T47D (cell line): ENCODE results near the gene KPTN.

Experiments used
- DNase-seq, 2 experiments: peaks; one replicate each; pipeline versions ENCODE4 v3.0.0 to v3.0.0-alpha.2; 2011 to 2012; ENCODE audit warnings: low read depth in 1 of 2, low spot score in 1 of 2
- JUND ChIP-seq: IDR thresholded peaks from 2 replicates; pipeline ENCODE4 v1.6.1; 2012; ENCODE audit warnings: low read depth
- in situ Hi-C: cut with HindIII; loops from 2 replicates; pipeline ENCODE4 v1.10.0; 2016; ENCODE audit warnings: low sequenced_read_pairs, low pct_unique_long_range_greater_than_20kb

The KPTN gene

GRCh38 chr19:47467914-47468313 lies 16.1 kb downstream of the KPTN start:
- in situ Hi-C loops = no loop called here
- TF ChIP-seq JUND = no peak
- DNase-seq = no peak

DNA sequence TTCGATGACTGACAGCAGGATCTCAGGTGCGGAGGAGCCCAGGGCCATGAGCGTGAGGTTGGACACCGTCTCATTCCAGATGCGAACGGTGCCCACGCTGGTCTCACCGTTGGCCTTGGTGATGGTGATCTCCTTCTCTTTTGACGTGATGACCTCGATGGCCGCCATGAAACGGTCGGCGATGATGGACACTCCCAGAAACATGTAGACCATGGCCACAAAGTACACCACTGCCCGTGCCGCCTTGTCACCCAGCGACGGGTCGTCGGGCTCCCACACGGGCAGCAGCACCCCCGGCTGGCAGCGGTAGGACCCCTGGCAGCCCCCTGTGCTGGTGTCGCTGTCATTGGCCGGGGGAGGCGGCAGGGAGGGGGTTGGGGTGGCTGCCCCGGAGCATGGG lies 18.1 kb downstream of the KPTN start:
- no peak for DNase-seq
- TF ChIP-seq JUND = no peak
- in situ Hi-C loops = no loop called here

DNA sequence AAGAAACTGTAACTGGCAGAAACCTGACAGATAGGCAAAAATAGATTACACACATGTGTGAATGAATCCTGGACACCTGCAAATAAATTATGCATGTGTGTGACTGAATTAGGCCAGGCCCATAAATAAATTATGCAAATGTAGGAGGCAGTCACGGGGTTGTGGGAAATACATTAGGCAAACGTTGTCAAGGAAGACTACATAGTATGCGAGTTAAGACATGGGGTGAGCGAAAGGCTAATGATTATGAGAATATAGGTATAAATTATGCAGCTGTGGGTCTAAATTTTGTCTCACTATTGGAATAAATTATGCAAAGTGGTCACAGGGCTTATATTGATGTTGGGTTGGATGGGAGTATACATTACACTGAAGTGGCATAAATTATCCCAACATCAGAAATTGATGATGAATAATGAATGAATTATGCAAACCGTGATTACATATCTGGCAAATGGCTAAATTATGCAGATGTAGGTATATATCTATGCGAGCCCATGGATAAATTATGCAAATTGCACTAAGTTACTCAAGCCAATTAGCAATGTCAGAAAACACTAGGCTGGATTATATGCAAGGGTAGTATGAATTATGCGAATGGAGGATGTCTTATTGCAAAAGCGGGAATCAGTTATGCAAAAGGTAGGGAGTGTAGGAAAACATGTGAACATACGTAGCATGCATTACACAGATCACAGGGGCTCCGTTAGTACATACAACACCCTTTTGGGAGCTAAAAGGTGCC lies 19.2 kb downstream of the KPTN start:
- in situ Hi-C loops = no loop called here
- TF ChIP-seq JUND = no peak
- no peak for DNase-seq

GRCh38 chr19:47461876-47462275 lies 22.1 kb downstream of the KPTN start:
- in situ Hi-C loops = no loop called here
- no peak for DNase-seq
- TF ChIP-seq JUND = no peak

GRCh38 chr19:47459477-47459876 lies 24.5 kb downstream of the KPTN start:
- in situ Hi-C loops = no loop called here
- DNase-seq = no peak
- no peak for TF ChIP-seq JUND

GRCh38 chr19:47458672-47459071 lies 25.3 kb downstream of the KPTN start:
- TF ChIP-seq JUND = no peak
- no peak for DNase-seq
- in situ Hi-C loops = no loop called here

DNA sequence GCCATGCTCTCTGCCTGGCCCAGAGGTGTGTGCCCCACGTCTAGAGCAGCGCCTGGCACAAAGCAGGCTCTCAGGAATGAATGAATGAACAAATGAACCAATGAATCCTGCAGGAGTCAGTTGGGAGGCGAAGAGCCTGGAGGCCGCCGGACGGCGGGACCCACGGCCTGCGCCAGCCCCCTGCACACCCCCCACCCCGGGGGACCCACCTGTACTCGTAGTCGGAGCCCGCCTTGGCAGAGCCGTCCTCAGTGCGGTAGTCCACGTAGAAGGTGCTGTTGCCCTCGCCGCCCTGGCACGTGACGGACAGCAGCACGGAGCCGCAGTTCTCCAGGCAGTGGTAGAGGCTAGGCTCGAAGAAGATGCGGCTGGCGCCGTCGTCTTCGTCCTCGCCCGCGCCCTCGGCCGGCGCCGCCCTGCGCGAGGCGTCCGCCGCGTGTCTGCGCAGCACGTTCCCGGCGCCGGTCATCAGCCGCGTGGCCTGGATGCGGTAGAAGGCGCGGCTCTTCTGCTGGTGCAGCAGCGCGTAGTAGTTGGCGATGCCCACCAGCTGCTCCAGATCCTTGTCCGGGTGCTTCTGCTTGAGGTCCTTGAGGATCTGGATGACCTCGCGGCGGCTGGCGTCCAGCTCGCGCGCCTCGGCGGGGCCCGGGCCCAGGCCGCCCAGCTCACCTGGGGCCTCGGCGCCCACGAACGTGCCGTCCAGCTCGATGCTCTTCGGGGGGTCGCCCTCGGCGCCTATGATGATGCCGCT lies 27.1 kb downstream of the KPTN start:
- no peak for TF ChIP-seq JUND
- in situ Hi-C loops = no loop called here
- DNase-seq = no peak

- in situ Hi-C loops = no loop called here
- no peak for TF ChIP-seq JUND
- no peak for DNase-seq
Observed at GRCh38 chr19:47450478-47450877, 33.5 kb downstream of the KPTN start.

DNA sequence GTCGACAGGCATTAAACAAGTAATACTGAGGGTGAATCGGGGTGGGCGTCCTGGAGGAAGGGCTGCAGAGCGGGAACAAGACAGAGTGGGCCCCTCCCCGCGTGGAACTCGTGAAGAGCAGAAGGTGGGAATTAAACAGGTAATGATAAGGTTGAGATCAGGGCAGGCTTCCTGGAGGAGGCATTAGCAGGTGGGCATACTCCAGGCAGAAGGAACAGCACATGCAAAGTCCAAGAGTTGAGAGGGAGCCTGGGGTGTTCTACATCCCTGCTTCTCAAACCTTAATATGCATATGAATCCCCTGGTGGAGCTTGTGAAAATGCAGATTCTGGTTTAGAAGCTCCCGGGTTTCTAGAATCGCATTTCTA lies 35.7 kb downstream of the KPTN start:
- no peak for TF ChIP-seq JUND
- DNase-seq = no peak
- in situ Hi-C loops = no loop called here

- in situ Hi-C loops = no loop called here
- TF ChIP-seq JUND = no peak
- peak; percentile 41 to 98 for DNase-seq
Observed at GRCh38 chr19:47447470-47448359, 36.3 kb downstream of the KPTN start.

- in situ Hi-C loops = no loop called here
- TF ChIP-seq JUND = no peak
- DNase-seq = peak; percentile 74 to 92
Observed at GRCh38 chr19:47446534-47447469, 37.2 kb downstream of the KPTN start.

DNA sequence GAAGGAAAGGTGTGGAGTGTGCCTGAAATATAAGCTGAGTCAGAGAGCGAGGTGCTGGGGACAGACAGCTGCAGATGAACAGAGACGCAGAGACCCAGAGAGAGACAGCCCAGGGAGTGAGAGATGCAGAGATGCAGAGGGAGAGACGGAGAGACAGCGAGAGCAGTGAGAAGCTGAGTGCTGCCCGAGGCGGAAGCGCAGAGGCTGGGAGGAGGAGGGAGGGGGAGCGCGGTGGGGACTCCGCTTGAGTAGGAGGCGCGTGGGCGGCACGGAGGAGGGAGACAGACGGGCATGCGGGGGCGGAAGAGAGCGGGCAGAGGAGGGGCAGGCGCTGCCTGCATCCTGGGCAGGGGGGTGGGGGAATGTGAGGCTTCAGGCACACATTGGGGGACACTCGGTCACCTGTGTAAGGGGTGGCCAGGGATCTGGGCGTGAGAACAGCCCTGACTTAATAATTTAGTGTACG lies 38.0 kb downstream of the KPTN start:
- TF ChIP-seq JUND = no peak
- in situ Hi-C loops = no loop called here
- DNase-seq = peak; percentile 45 to 66
